Measurements from ENCODE around the gene REEP3. TPM values are rescaled to one million over a fixed set of nuclear protein-coding genes. Genes with fewer than 3 reads are reported as not detected.

REEP3 gene
- total and polyA plus RNA-seq, 2 of the 8 experiments (the other 6 are each of a cell fraction or from before 2014, with no cell fraction given) = 5.8 to 31.5 TPM

- TF ChIP-seq CHD7 (IDR thresholded peaks at IDR 0.05; ENCODE audit: insufficient replicate concordance, low read length) (no peak), EZH2 (IDR thresholded peaks at IDR 0.05; ENCODE audit: low read depth, low read length, severe bottlenecking) (no peak), GTF2F1 (IDR thresholded peaks at IDR 0.05; ENCODE audit: borderline replicate concordance, low read depth, low read length) (no peak), SAP30 (IDR thresholded peaks at IDR 0.05; ENCODE audit: insufficient read depth, insufficient replicate concordance, low read length) (no peak), TBP (IDR thresholded peaks at IDR 0.05; ENCODE audit: low read depth, low read length) (no peak), HDAC6 (IDR thresholded peaks at IDR 0.05; ENCODE audit: low read depth, low read length) (no peak), CHD2 (IDR thresholded peaks at IDR 0.05; ENCODE audit: low read length) (no peak), ATF3 (IDR thresholded peaks at IDR 0.05; ENCODE audit: insufficient read depth, low read depth, low read length) (no peak), POLR2AphosphoS5 (IDR thresholded peaks at IDR 0.05; ENCODE audit: low read depth, low read length) (no peak), MAFK (IDR thresholded peaks at IDR 0.05; ENCODE audit: low read depth, low read length) (no peak)
Measured at GRCh38 chr10:63481815-63482421, 39.3 kb upstream of the REEP3 start (continued).

Data from H1 (cell line).